D341Med (cell line): ENCODE results near the gene FDX2.
"Not testable (repeated sequence)": the region's sequence is repeated elsewhere in the genome, so short reads cannot be mapped to it uniquely, and the experiment has no call there.

Experiments used
- DNase-seq: peaks from one replicate; pipeline ENCODE4 v3.0.0; 2012; ENCODE audit warnings: low spot score

Gene FDX2

GRCh38 chr19:10284065-10284959 is 31.5 kb downstream of the FDX2 start:
- DNase-seq = no peak

- DNase-seq = no peak
Measured at GRCh38 chr19:10283301-10284064, 32.3 kb downstream of the FDX2 start.

DNA sequence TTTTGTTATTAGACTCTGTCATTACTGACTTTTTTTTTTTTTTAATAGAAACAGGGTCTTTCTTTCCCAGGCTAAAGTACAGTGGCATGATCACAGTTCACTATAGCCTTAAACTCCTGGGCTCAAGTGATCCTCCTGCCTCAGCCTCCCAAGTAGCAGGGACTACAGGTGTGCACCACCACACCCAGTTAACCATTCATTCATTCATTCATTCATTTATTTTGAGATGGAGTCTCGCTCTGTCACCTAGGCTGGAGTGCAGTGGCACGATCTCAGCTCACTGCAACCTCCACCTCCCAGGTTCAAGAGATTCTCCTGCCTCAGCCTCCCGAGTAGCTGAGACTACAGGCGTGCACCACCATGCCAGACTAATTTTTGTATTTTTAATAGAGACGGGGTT is 33.8 kb downstream of the FDX2 start:
- not testable (repeated sequence) for DNase-seq

DNA sequence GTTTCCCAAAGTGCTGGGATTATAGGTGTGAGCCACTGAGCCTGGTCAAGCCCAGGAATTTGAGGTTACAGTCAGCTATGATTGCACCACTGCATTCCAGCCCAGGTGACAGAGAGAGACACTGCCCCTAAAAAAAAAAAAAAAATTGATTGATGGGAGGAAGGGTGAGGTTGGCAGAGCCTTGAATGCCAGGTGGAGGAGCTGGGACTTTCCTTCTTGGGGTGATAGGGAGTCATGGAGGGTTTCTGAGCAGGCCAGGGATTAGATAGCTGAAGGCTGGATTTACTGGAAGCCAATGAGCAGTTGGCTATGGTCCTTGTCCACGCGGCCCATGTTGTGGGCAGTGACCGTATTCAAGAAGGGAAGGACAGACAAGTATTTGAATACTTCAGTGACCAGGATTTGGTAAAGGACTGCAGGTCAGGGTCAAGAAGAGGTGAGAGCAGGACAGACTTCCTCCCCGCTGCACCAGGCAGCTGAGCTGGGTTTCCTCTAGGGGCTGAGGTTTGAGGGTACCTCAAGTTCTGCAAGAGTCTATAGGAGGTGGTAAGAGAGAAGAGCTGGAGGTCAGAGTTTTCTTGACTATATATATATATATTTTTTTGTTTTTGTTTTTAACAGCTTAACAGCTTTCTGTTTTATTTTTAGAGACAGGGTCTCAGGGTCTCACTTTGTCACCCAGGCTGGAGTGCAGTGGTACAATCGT is 35.9 kb downstream of the FDX2 start:
- no peak for DNase-seq

GRCh38 chr19:10278935-10279334 is 36.9 kb downstream of the FDX2 start:
- no peak for DNase-seq

DNA sequence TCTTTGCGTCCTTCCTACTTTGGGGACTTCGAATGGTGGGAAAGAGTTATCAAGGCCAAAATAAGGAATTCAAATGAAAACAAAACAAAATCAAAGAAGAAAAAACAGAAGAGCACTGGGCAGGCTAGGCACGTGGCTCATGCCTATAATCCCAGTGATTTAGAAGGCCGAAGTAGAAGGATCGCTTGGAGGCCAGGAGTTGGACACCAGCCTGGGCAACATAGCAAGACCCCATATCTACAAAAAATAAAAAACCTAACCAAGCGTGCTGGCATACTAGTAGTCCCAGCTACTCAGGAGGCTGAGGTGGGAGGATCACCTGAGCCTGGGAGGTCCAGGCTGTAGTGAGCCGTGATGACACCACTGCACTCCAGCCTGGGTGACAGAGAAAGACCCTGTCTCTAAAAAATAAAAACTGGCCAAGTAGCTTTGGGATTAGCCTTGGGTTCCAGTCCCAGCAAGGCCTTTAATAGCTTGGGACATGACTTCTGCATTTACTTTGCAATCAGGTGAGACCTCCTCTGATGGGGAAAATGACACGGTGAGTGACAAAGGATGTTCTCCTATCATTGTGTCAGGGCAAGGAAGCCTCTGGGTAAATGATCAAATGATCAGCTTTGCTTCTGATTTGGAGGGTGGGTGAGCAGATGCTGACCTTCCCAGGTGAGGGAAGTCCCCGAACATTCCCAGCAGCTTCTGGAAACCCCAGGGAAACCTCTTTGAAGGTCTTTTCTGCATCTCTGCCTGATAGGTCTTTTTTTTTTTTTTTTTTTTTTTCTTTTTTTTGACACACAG is 37.8 kb downstream of the FDX2 start:
- no peak for DNase-seq

DNA sequence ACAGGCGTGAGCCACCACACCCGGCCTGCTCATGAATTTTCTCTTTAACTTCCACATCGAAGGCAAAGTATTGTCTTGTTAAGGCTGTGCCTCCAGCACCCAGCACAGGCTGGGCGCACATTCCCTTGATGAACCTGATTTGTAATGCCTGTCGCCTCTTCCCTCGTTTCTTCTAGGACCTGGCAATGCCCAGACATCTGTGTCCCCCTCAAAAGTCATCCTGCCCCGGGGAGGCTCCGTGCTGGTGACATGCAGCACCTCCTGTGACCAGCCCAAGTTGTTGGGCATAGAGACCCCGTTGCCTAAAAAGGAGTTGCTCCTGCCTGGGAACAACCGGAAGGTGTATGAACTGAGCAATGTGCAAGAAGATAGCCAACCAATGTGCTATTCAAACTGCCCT is 41.2 kb downstream of the FDX2 start:
- no peak for DNase-seq

DNA sequence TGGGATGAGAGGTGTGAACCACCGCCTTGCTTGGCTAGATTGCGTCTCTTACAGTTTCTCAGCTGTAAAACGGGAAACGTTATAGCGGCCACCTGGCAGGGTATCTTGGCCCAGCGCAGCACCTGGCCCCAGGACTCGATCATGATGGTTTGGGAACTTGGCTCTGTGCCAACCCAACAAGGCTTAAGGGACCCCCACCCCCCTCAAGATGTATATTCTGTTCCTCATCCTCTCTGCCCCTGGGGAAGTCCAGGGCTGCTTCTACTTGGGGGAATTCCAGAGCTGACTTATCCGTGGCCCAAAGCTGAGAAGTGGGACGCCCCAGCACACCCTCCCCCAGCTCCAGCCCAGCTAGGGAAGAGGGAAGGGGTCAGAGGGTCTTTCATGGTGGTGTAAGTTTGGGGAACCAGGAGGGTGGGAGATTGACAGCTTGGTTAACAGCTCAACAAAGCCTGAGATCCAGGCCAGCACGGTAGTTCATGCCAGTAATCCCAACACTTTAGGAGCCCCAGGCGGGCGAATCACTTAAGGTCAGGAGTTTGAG is 44.2 kb downstream of the FDX2 start:
- no peak for DNase-seq

DNA sequence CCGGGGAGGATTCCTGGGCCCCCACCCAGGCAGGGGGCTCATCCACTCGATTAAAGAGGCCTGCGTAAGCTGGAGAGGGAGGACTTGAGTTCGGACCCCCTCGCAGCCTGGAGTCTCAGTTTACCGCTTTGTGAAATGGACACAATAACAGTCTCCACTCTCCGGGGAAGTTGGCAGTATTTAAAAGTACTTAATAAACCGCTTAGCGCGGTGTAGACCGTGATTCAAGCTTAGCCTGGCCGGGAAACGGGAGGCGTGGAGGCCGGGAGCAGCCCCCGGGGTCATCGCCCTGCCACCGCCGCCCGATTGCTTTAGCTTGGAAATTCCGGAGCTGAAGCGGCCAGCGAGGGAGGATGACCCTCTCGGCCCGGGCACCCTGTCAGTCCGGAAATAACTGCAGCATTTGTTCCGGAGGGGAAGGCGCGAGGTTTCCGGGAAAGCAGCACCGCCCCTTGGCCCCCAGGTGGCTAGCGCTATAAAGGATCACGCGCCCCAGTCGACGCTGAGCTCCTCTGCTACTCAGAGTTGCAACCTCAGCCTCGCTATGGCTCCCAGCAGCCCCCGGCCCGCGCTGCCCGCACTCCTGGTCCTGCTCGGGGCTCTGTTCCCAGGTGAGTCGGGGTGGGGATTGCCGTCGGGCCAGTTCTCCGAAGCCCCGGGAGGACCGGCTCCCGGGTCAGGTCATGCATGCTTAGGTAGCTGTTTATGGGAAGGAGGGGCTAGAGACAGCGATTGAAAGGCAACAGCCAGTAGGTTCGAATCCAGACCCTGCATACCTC is 45.0 kb downstream of the FDX2 start, which contains the start of gene ICAM1:
Gene ICAM1, plus strand, starts transcription at position 505 of the 779 bp plus-strand sequence. Its CDS starts 40 bp downstream, at position 545.
- no peak for DNase-seq

DNA sequence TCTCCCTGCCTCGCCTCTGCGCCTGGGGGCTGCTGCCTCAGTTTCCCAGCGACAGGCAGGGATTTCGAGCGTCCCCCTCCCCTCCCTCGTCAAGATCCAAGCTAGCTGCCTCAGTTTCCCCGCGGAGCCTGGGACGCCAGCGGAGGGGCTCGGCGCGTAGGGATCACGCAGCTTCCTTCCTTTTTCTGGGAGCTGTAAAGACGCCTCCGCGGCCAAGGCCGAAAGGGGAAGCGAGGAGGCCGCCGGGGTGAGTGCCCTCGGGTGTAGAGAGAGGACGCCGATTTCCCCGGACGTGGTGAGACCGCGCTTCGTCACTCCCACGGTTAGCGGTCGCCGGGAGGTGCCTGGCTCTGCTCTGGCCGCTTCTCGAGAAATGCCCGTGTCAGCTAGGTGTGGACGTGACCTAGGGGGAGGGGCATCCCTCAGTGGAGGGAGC is 45.6 kb downstream of the FDX2 start:
- no peak for DNase-seq

GRCh38 chr19:10269333-10270179 is 46.3 kb downstream of the FDX2 start:
- peak; percentile 93 for DNase-seq

- no peak for DNase-seq
Measured at GRCh38 chr19:10268071-10268470, 47.7 kb downstream of the FDX2 start.

DNA sequence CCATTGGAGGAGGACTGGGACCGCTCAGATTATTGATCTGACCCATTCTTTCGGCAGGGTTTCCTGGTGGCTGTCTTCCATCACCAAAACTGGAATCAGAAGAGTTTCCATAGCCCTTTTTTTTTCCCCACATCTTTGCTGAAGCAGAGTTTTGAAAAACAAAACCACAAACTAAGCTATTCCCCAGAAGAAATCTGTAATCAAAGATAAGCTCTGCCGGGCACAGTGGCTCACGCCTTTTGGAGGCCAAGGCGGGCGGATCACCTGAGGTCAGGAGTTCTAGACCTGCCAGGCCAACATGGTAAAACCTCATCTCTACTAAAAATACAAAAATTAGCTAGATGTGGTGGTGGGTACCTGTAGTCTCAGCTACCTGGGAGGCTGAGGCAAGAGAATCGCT is 49.1 kb downstream of the FDX2 start:
- DNase-seq = no peak

DNA sequence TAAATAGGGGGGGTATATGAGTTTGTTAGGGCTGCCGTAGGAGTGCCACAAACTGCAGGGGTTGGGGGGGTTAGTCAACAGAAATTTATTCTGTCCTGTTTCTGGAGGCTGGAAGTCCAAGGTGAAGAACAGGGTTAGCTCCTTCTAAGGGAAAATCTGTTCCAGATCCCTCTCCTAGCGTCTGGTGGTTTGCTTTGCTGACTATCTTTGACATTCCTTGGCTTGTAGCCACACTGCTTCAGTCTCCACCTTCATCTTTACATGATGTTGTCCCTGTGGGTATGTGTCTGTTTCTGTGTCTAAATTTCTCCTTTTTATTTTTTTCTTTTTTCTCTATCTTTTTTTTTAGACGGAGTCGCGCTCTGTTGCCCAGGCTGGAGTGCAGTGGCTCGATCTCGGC is 53.0 kb downstream of the FDX2 start:
- no peak for DNase-seq

- DNase-seq = no peak
Measured at GRCh38 chr19:10260141-10260584, 55.7 kb downstream of the FDX2 start.
